Measurements from ENCODE around the gene SYNGR1.

SYNGR1 gene

DNA sequence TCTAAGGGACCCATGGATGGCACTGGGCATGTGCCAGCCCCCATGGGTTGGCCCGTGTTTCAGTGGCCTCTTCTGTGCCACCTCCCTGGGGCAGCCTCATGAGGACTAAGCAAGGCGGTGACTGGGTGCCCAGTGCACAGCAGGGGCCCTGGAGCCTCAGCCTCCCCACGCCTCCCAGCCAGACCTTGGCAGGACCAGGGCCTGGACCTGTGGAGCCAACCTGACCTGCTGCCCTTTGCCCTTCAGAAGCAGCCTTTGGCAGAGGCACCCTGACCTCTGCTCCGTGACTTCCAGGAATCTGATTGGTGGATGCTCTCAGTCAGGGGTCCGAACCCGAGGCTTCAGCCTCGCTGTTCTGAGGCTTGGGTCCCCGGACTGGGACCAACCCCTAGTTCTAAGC, 25.0 kb downstream of the SYNGR1 start:
- DNase-seq, result no peak

DNA sequence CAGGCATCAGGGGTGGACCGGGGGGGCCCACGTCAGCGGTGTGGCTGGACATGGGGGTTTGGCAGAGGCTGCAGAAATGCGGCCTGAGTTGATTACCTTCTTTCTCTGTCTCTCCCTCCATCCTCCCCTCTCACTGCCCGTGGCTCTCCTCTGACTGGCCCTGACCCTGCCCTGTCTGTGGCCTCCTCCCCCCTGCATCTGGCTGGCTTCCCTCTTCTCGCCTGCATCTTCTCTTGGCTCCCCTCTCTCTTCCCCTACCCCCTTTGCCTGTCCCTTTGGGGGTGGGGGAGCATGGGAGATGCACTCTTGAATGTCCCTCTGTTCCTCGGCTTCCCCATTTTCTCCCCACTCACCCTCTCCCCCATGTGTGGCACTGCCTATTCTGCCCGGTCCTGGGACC, 25.9 kb downstream of the SYNGR1 start:
- no peak for DNase-seq

DNA sequence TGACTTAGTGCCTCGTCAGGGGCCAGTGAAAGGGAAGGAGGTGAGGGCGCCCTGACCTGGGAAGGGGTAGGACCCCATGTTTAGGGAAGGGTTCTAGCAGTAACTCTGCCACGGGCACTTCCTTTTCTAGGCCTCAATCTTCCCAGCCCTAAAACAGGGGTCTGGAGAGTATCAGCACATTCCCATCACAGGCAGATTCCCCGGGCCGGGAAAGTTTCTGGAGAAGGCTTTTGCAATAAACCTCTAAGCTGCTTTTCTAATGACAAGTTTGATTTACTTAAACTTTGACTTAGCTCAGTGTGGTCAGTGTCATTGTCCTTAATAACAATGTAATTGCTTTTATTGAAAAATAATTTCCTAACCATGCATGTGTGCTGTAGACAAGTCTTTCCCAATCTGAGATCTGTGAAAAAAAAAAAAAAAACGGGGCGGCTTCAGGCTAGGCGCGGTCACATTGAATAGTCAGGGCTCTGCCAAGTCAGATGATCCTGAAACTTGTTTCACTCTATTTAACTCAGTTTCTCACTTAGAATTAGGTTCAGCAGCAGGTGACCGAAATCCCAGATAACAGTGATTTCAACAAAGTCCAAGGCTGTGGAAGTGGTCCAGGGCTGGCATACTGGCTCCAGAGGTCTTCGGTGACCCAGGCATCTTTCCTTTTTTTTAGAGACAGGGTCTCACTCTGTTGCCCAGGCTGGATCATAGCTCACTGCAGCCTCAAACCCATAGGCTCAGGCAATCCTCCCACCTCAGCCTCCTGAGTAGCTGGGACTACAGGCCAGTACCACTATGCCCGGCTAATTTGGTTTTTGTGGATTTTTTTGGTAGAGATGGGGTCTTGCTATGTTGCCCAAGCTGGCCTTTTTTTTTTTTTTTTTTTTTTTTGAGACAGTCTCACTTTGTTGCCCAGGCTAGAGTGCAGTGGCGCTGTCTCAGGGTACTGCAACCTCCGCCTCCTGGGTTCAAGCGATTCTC, 30.3 kb downstream of the SYNGR1 start:
- no peak for DNase-seq

DNA sequence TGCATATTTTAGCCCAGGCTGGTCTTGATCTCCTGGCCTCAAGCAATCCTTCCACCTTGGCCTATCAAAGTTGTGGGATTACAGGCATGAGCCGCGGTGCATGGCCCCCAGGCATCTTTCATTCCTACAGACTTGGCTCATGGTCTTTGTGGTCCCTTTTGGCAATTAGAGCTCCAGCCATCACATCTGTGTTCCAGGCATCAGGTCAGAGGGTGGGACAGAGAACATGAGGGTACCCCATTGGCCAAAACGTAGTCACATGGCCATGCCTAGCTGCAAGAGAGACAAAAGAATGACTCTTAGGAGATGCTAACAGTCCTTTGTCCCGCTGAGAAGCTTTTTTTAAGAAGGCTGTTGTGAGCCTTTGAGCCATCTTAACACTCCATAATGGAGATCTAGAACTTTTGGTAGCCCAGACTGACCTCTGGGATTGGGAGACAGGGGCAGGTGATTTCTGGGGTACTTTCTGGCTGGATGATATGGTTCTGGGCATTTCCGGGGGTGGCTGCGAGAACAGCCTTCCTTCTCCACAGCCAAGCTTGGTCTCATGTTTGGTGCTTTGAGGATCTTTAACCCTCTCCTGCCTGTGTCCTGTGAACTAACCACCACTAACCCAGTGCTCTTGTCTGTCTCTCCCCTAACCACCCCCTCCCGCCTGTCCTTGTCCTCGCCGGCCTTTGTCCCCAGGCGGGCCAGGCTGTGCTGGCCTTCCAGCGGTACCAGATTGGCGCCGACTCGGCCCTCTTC, 31.4 kb downstream of the SYNGR1 start:
- no peak for DNase-seq

DNA sequence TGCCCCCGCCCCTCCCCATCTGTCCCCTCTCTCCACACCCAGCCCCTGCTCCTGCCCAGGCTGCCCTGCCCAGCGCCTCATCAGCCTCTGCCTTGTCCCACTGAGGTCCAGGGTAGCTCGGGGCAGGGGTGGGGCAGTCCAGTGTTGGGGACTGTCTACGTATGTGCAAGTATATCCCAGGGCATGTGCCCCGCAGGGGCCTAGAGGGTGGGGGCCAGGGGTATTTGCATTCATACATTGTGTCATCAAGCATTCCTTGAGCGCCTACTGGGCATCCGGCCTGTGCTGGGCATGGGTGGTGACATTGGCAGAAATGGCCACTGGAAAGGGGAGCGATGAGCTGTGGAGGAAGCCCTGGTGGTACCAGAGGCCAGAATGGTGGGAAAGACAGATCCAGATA, 32.1 kb downstream of the SYNGR1 start:
- no peak for DNase-seq

DNA sequence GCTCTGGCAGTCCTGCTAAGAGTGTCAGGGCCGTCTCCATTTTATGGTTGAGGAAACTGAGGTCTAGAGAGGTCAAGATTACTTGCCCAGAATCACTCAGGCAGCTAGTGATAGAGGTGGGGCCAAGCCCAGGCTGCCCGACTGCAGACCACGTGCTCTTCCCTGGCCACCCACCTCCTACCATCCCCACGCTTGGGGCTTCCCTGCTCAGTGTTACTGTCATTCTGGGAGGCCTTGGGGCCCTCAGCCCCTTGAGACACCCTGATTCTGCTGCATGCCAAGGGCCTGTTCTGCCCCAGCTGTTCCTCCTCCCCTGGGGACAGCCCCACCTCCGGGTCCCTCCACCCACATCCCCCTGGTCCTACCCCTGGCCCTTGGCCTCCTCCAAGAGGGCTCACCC, 32.6 kb downstream of the SYNGR1 start:
- DNase-seq, result no peak

DNA sequence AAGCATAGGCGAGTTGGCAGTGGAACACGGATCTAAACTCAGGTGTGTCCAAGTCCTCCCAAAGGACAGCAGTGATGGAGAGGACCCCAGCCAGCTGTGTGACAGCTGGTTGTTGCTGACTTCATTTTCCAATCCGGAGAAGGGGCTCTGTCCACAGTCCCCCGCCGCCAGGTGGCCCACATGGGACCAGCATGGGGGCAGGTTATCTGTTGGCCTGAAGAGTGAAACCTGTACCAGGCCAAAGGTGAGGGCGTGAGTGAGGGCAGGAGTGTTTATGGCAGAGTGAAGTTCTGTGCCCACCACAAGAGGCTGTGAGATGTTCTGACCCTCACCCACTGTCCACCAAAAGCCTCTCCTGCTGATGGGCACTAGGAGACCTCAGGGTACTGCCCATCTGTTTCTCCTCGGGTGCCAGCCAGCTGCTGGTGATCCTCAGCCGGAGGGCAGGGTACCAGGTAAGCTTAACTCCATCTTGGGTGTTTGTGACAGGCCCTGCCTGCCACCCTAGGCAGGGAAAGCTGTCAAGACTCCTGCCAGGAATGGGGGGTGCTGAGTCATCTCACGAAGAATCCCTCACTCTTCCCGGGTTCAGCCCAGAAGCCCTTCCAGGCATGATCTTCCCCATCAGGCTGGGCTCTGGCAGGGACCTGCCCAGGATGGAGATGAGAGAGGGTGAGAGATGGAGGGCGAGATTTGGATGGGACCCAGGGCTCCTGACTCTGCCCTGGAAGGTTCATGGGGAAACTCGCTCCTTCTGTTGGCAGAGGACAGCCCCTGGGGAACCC, 34.2 kb downstream of the SYNGR1 start:
- no peak for DNase-seq

DNA sequence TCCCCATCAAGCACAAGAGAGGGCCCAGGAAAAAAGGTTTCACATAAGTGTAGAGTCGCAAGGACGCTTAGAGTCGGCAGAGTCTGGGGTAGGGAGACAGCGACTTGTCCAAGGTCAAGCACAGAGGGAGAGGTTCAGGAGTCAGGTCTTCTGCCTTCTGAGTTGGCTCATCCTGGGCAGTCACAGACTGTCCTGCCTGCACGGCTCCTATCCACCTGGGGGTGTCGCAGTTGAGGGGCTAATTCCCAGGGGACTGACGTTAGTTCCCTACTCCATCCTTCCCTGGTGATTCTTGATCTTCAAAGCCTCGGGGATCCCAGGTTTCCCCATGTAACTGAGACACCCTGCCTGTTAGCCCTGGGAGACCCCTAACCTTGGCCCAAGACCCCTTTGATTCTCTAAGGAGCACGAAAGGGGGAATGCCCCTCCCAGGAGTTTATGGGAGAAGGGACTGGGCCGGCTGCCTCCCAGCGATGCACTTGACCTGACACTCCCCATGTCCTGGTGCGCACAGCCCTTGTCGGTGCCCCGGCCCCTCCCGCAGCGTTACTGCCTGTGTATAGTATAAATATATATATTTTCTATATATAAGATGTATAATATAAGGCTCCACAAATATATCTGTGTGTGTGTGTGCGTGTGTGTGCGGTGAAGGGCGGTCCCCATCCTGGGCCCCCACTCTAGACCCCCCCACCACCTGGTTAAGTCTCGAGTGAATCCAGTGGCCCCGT, 35.1 kb downstream of the SYNGR1 start:
- no peak for DNase-seq

DNA sequence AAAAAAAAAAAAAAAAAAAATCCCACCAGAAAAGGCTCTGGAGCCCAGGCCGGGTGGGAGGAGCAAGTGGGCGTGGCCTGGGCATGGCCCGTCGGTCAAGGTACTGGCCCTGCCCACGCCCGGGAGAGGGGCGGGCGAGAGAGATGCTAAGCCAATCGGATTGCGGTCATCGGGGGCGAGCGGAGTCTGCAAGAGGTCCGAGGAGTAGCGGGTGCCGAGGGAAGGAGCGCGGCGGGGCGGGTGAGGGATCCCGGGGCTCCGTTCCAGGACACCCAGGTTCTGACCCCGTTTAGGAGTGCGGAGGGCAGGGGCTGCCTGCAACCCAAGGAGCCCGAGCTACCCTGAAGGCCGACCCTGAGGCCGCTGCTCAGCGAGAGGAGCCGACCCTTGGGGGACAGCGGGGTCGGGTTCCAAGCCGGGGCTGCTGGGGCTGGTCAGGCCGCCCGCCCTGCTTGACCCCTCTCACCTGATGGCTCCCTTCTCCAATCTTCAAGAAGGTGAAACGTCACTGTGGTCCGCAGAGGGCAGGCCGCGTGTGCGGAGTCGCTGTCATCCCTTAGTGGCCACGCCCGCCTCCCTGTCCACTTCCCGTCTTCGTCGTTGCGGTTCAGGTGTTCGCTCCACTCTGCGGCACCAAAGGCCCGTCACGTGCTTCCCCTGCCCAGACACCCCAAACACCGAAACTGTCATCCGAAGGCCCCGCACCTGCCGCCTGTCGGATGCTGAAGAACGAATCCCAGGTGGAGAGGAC, 38.6 kb downstream of the SYNGR1 start:
- DNase-seq, result peak; percentile 65

DNA sequence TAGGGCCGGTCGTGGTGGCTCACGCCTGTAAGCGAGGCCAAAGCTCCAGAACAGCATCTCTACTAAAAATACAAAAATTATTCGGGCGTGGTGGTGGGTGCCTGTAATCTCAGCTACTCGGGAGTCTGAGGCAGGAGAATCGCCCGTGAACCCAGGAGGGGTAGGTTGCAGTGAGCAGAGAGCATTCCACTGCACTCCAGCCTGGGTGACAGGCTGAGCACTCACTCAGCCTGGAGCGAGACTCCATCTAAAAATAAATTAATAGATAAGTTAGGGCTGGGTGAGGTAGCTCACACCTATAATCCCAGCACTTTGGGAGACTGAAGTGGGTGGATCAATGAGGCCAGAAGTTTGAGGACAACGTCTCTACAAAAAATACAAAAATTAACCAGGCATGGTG, 39.6 kb downstream of the SYNGR1 start:
- DNase-seq, result no peak

DNA sequence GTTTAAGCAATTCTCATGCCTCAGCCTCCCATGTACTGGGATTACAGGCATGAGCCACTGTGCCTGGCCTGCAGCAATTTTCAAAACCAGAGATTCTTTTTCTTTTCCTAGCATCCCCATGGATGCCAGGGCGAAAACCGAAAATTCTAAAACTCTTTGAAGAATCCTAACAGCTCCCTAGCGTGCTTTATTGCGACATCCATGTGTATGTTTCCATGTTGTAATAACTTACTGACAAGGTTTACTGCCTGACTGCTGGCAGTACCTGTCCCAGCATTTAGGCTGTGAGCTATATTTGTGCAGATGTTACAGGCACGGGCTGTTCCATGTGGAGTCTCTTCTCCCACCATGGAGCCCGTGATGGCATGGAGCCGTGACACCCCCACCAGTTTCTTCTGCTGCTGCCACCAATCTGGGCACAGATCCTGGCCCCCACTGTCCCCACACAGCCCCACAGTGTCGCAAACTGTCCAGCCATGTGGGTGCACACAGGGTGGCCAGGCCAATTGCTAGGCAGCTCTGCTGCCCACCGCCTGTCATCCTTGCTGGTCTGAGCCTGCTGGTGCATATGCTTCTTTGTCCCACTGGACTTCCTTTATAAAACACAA, 42.7 kb downstream of the SYNGR1 start:
- no peak for DNase-seq

DNA sequence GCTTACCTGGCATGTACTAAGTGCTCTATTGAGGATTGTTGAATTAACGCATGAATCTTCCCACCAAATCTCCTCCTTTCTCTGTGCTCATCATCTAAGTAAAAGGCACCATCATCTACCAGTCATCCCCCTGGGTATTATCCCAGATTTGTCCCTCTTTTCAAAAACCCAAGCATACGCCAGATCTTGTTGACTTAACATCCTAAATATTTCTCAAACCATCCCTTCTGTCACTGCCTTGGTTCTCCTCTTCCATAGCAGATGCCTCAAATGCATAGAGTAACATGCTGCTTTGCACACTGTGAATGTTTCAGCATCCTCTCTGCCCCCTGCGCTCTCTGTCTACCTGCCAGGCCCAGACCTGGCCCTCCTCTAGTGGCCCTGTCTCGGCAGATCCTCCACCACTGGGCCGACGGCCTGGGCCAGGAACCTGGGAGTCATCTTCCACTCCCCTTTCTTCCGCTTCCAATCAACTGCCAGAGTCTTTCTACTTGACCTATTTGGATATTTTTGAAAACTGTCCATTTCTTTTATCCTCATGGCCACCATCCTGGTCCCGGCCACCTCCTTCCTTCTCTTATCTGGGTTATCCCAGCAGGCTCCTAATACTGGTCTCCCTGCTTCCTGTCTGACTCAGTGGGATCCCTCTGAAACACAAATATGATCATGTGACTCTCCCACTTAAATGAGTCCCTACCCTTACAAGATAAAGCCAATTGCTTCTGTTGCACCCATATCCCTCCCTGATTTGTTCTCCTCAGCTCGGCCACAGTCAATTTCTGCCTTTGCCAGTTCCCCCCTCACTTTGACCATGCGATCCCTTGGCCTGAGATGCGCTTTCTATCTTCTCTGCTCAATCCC, 46.4 kb downstream of the SYNGR1 start:
- no peak for DNase-seq

DNA sequence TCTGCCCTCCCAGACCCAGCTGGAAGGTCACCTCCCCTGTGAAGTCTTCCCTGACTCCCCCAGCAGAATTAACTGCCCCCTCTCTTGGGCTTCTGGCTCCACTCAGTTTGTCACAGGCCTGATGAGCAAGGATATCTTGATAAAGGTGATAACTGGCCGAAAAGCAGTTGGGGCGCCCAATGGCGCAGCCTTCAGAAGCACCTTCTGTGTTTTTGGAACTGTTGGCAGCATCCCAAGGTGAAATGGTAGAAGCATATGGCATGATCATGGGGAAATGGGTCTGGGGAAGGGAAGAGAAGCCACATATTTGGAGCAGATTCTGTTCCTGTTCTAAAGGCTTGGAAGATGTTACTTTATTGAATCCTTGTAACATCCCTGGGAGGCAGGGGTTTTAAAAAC, 47.0 kb downstream of the SYNGR1 start:
- no peak for DNase-seq

DNA sequence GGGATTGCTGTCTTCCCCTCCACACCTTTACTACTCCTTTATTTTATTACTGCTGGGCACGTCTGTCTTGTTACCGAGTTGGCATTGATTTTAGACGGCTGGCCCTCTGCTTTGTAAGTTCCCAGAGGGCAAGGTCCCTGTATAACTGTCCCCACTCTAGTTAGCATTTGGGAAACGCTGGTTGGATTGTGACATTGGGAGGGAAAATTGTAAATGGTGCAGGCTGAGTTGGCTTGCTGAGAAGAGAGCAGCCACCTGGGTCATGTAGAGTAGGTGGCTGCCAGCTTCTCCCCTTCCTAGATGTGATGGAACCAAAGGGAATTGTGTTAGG, 51.5 kb downstream of the SYNGR1 start:
- DNase-seq, result no peak

DNA sequence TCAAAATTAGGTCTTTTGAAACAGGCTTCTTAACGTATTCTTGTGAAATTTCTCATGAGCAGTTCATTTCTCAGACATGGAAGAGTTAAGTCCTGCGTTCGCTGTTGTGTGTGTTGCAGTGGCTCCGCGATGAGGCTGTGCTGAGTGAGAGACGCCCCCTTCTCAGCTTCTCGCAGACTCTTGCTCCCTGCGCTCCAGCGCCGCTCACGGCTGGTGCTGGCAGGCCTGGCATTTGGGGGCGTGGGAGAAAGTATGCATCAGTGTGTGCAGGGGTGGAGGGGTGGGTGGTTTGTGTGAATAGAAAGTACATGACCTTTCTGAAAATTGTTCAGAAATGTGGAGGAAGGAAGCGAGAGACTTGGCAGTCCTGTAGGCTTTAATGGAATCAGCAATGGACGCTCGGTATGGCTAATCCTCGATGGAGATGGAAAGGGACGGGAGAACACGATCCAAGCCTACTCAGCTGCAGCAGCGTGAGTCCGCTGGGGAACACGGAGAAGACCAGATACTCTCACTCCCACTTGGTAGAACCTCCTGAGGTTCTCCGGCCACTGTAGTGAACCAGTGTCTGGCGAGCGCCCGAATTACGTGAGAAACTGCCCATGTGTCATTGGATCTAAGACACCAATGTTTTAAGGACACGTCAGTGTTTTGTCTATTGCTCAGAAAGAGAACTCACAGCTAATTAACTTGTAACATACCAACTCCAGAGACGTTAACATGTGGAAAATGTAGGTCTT, 55.7 kb downstream of the SYNGR1 start:
- no peak for DNase-seq

DNA sequence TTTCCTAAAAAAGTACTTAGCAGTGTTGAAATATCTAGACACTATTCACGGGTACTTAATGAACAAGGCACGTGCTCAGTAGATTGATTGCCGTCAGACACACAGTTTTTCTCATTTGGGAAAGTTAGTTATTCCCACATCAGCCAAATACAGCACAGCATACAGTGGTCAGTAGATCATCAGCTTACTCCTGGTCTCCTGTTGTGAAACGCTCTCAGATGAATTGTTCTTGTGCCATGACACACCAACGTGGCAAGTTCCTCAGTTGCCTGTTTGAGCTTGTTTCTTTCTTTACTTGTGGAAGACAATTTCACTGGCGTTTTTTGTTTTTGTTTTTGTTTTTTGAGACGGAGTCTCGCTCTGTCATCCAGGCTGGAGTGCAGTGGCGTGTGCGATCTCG, 58.4 kb downstream of the SYNGR1 start:
- DNase-seq, result peak; percentile 79

DNA sequence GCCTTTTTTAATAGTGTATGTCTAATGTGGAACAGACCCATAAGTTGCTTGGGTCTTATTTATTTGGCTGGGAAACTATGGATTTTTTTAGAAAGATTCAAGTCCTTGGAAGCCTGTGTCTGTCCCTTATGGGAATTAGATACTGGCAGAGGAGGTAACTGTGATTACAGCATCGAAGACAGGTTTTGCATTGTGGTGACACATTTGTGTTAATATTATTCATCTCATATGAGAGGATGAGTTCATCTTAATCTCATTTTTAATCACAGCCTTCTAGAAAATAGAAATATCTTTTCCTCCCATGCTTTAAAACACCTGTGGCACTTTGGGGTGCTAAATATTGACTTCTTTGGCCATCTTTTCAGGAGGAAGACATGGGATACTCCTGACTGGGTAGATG, 59.0 kb downstream of the SYNGR1 start:
- no peak for DNase-seq

DNA sequence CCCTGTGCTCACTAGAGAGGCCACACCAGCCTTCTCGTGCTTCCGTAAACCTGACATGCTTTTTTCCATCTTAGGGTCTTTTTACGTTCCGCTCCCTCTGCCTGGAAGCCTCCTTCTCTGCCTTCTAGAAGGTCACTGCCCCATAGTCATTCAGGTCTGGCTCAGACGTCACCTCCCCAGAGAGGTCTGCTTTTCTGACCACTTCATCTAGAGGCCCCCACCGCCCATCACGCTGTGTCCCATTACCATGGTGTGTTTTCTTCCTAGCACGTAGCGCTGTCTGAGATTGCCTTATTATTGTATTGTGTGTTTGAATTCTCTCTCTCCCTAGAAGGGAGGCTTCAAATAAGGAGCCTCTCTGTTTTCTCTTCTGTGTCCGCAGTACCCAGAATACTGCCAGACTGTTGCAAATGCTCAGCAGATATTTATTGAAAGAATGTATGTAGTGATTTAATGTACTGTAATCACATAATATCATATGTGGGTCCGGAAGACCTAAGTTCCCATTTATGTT, 59.8 kb downstream of the SYNGR1 start:
- DNase-seq, result no peak

DNA sequence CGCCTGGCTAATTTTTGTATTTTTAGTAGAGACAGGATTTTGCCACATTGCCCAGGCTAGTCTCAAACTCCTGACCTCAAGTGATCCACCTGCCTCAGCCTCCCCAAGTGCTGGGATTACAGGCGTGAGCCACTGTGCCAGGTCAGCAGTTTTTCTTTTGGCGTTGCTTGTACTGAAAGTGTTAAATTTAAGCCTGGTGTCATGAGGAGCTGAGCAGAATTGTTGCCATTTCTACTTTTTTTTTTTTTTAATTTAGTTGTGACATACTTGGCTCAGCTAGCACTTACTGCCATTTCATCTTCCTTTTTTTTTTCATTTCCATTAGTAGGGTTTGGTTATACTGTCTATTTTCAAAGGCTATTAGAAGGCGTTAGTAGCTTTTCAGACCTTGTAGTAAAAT, 60.5 kb downstream of the SYNGR1 start:
- DNase-seq, result peak; percentile 50
